IMR-90 (cell line): ENCODE data around the gene TMEM30A. TPM values are rescaled to one million over a fixed set of nuclear protein-coding genes. Genes with fewer than 3 reads are reported as not detected.

Experiments
- ATAC-seq: fragments of 200-7000 bp; cut with Tn5 transposase; 2 replicates; pipeline ENCODE4 v1.9.1; 2020; ENCODE audit warnings: low read depth, mild to moderate bottlenecking, moderate library complexity
- BruUV-seq: library from RNA; stranded (reverse); fragments of 400-500 nt; replicated peaks from 2 replicates; lab custom pipeline; 2021; lab: Mats Ljungman, UMichigan
- CTCF ChIA-PET: fragments of 300-600 bp; formaldehyde crosslinking; extraction: SDS; loops from one replicate; lab custom pipeline; 2021; ENCODE audit warnings: antibody characterized with exemption; lab: Yijun Ruan, JAX
- POLR2A ChIA-PET: fragments of 300-600 bp; sonication (Branson Sonifier 250); formaldehyde crosslinking; loops from one replicate; lab custom pipeline; 2022; ENCODE audit warnings: antibody characterized with exemption; ENCODE audit not compliant: unreplicated experiment; lab: Charles Lee
- DNase-seq: peaks from one replicate; pipeline ENCODE4 v3.0.0; 2013
- H2AFZ ChIP-seq: replicated peaks from 2 replicates; pipeline ENCODE3; 2013; ENCODE audit warnings: low read length, mild to moderate bottlenecking; ENCODE audit not compliant: poor library complexity
- H2AK5ac ChIP-seq: 2 replicates; pipeline ENCODE4 v1.6.1; 2013; ENCODE audit warnings: low read depth, low read length, inconsistent platforms
- H2AK9ac ChIP-seq: replicated peaks from 2 replicates; pipeline ENCODE3; 2013; ENCODE audit warnings: mild to moderate bottlenecking, low read depth, low read length, moderate library complexity; ENCODE audit not compliant: poor library complexity
- H2BK120ac ChIP-seq: 2 replicates; pipeline ENCODE4 v1.6.1; 2013; ENCODE audit warnings: low read depth, low read length, inconsistent platforms
- H2BK15ac ChIP-seq: 3 replicates; pipeline ENCODE4 v1.6.1; 2013; ENCODE audit warnings: low read depth, low read length, inconsistent platforms
- H2BK20ac ChIP-seq: 2 replicates; pipeline ENCODE4 v1.6.1; 2013; ENCODE audit warnings: low read depth, mild to moderate bottlenecking, inconsistent platforms, low read length, moderate library complexity
- H2BK5ac ChIP-seq: 2 replicates; pipeline ENCODE4 v1.6.1; 2013; ENCODE audit warnings: mild to moderate bottlenecking, low read depth, low read length, inconsistent platforms; ENCODE audit not compliant: poor library complexity, severe bottlenecking
- H3K14ac ChIP-seq: replicated peaks from 2 replicates; pipeline ENCODE4 v1.6.1; 2013; ENCODE audit warnings: low read depth, low read length, inconsistent platforms
- H3K18ac ChIP-seq: 2 replicates; pipeline ENCODE4 v1.6.1; 2013; ENCODE audit warnings: low read depth, low read length, control low read depth
- H3K23ac ChIP-seq: 2 replicates; pipeline ENCODE4 v1.6.1; 2013; ENCODE audit warnings: low read depth, low read length, inconsistent platforms
- H3K27ac ChIP-seq: 2 replicates; pipeline ENCODE4 v1.5.1; 2013; ENCODE audit warnings: mild to moderate bottlenecking, control low read depth, low read length; ENCODE audit not compliant: insufficient read depth
- H3K27me3 ChIP-seq: 2 replicates; pipeline ENCODE4 v1.6.1; 2013; ENCODE audit warnings: low read length; ENCODE audit not compliant: control insufficient read depth, insufficient read depth
- H3K36me3 ChIP-seq: 2 replicates; pipeline ENCODE4 v1.6.1; 2013; ENCODE audit warnings: low read length, mixed read lengths; ENCODE audit not compliant: control insufficient read depth, insufficient read depth
- H3K4ac ChIP-seq: 2 replicates; pipeline ENCODE4 v1.6.1; 2013; ENCODE audit warnings: low read depth, low read length, inconsistent platforms
- H3K4me1 ChIP-seq: 2 replicates; pipeline ENCODE4 v1.6.1; 2013; ENCODE audit warnings: low read length, mixed read lengths; ENCODE audit not compliant: control insufficient read depth, insufficient read depth
- H3K4me2 ChIP-seq: 2 replicates; pipeline ENCODE4 v1.6.1; 2013; ENCODE audit warnings: low read depth, mild to moderate bottlenecking, control low read depth, low read length, moderate library complexity
- H3K4me3 ChIP-seq: 2 replicates; pipeline ENCODE4 v1.5.1; 2013; ENCODE audit warnings: low read depth, mild to moderate bottlenecking, control low read depth, low read length, moderate library complexity; ENCODE audit not compliant: insufficient read depth
- H3K56ac ChIP-seq: 2 replicates; pipeline ENCODE4 v1.6.1; 2013; ENCODE audit warnings: low read length, inconsistent platforms; ENCODE audit not compliant: insufficient read depth; ENCODE audit errors: extremely low read depth
- H3K79me1 ChIP-seq, 2 experiments: 2 replicates each; pipeline ENCODE4 v1.6.1; 2013; ENCODE audit warnings: low read length in 2 of 2, inconsistent platforms in 1 of 2, low read depth in 1 of 2
- H3K9ac ChIP-seq: 2 replicates; pipeline ENCODE4 v1.6.1; 2013; ENCODE audit warnings: low read depth, low read length, control low read depth
- H3K9me1 ChIP-seq: 2 replicates; pipeline ENCODE4 v1.6.1; 2013; ENCODE audit warnings: low read length, inconsistent platforms; ENCODE audit not compliant: insufficient read depth
- H3K9me3 ChIP-seq: 2 replicates; pipeline ENCODE4 v1.6.1; 2013; ENCODE audit warnings: low read length; ENCODE audit not compliant: control insufficient read depth, insufficient read depth
- H4K20me1 ChIP-seq: 2 replicates; pipeline ENCODE4 v1.6.1; 2013; ENCODE audit warnings: low read length, inconsistent platforms; ENCODE audit not compliant: insufficient read depth
- H4K5ac ChIP-seq: 2 replicates; pipeline ENCODE4 v1.6.1; 2013; ENCODE audit warnings: mild to moderate bottlenecking, low read depth, low read length, control low read depth
- H4K8ac ChIP-seq, 2 experiments: 2 replicates each; pipeline ENCODE4 v1.6.1; 2013; ENCODE audit warnings: low read depth in 2 of 2, low read length in 2 of 2, control low read depth in 1 of 2, inconsistent platforms in 1 of 2
- H4K91ac ChIP-seq: 2 replicates; pipeline ENCODE4 v1.6.1; 2013; ENCODE audit warnings: low read depth, low read length, inconsistent platforms; ENCODE audit not compliant: insufficient read depth
- BHLHE40 ChIP-seq: fragments of 150-350 bp; IDR thresholded peaks from 2 replicates; pipeline ENCODE4 v1.6.1; 2016; ENCODE audit warnings: mild to moderate bottlenecking, low read depth, low read length
- CEBPB ChIP-seq: IDR thresholded peaks from 2 replicates; pipeline ENCODE4 v1.6.1; 2012; ENCODE audit warnings: low read depth, low read length, improper control_type of control experiment
- CTCF ChIP-seq: conservative IDR thresholded peaks from 2 replicates; pipeline ENCODE4 v1.5.1; 2012; ENCODE audit warnings: mild to moderate bottlenecking, low read depth, low read length, improper control_type of control experiment
- ELK1 ChIP-seq: fragments of 150-350 bp; IDR thresholded peaks from 2 replicates; pipeline ENCODE4 v1.6.1; 2016; ENCODE audit warnings: low read depth, mild to moderate bottlenecking, low read length, moderate library complexity, borderline replicate concordance
- MAFK ChIP-seq: IDR thresholded peaks from 2 replicates; pipeline ENCODE4 v1.6.1; 2012; ENCODE audit warnings: low read depth, low read length, improper control_type of control experiment
- MAZ ChIP-seq: IDR thresholded peaks from 2 replicates; pipeline ENCODE4 v1.6.1; 2012; ENCODE audit warnings: low read depth, mild to moderate bottlenecking, low read length, improper control_type of control experiment, moderate library complexity, borderline replicate concordance
- MXI1 ChIP-seq: IDR thresholded peaks from 2 replicates; pipeline ENCODE4 v1.6.1; 2012; ENCODE audit warnings: low read depth, mild to moderate bottlenecking, low read length, moderate library complexity, borderline replicate concordance
- NFE2L2 ChIP-seq: fragments of 150-350 bp; IDR thresholded peaks from 2 replicates; pipeline ENCODE4 v1.6.1; 2016; ENCODE audit warnings: low read depth, mild to moderate bottlenecking, low read length
- POLR2A ChIP-seq: IDR thresholded peaks from 2 replicates; pipeline ENCODE4 v1.6.1; 2012; ENCODE audit warnings: mild to moderate bottlenecking, low read depth, low read length
- RAD21 ChIP-seq: IDR thresholded peaks from 2 replicates; pipeline ENCODE4 v1.6.1; 2012; ENCODE audit warnings: low read length, improper control_type of control experiment
- RFX5 ChIP-seq: IDR thresholded peaks from 2 replicates; pipeline ENCODE4 v1.8.0; 2012; ENCODE audit warnings: low read depth, mild to moderate bottlenecking, low read length, moderate library complexity
- SMC3 ChIP-seq: fragments of 150-350 bp; IDR thresholded peaks from 2 replicates; pipeline ENCODE4 v1.6.1; 2016; ENCODE audit warnings: low read depth, mild to moderate bottlenecking, antibody characterized with exemption, low read length, moderate library complexity
- USF2 ChIP-seq: fragments of 150-350 bp; IDR thresholded peaks from 2 replicates; pipeline ENCODE4 v1.6.1; 2017; ENCODE audit warnings: mild to moderate bottlenecking, antibody characterized with exemption, low read length, low read depth
- WGBS, 2 experiments: methylation state at CpG; one replicate each; pipeline versions ENCODE4 v1.1.5 to v1.1.7; 2013; ENCODE audit warnings: missing lambda C conversion rate in 2 of 2; ENCODE audit not compliant: insufficient read length in 1 of 2; ENCODE audit errors: extremely low coverage in 2 of 2; 5-methylcytosine and 5-hydroxymethylcytosine counted together
- dilution Hi-C: fragments of 300-500 bp; cut with HindIII; formaldehyde crosslinking; loops from one replicate; pipeline ENCODE4 v1.14.3; 2018; ENCODE audit warnings: low sequenced_read_pairs; ENCODE audit not compliant: unreplicated experiment
- in situ Hi-C: fragments of 300-500 bp; cut with MboI; formaldehyde crosslinking; loops from 3 replicates; pipeline ENCODE4 v1.14.3; 2019; ENCODE audit warnings: low sequenced_read_pairs, inconsistent platforms, mixed read lengths
- intact Hi-C: fragments of 100-400 bp; cut with micrococcal nuclease; formaldehyde crosslinking; loops from 2 replicates; pipeline ENCODE4 v1.10.0; 2022
- polyA plus RNA-seq, 3 experiments: library from polyadenylated mRNA; depleted of rRNA; stranded (reverse); fragments of >200 nt; gene quantifications; 2 replicates each; pipeline ENCODE4 v1.2.3, GENCODE V29; 2012; ENCODE audit warnings: low replicate concordance in 1 of 3
- total RNA-seq: library from RNA; depleted of rRNA; stranded (reverse); fragments of >200 nt; gene quantifications from 2 replicates; pipeline ENCODE4 v1.2.3, GENCODE V29; 2012

The TMEM30A gene
- total and polyA plus RNA-seq, 2 of the 4 experiments (the other 2 are of a cell fraction): 48.5 to 111 TPM

GRCh38 chr6:75302280-75302679, 17.7 kb upstream of the TMEM30A start:
- Histone ChIP-seq H3K18ac (no peak overlapping the region), H3K4me1 (peaks cover 4% of the 10 kb centered on the region; the same call in 1 of the 2 replicates), H3K27me3 (no peaks in the 10 kb centered on the region), H3K4me2 (no peak overlapping the region), H2AK5ac (no peak overlapping the region), H2BK5ac (no peak overlapping the region), H2AK9ac (no peak overlapping the region), H3K23ac (no peak overlapping the region), H3K56ac (no peak overlapping the region), H4K8ac (no peak overlapping the region), H3K9me3 (peaks cover 2% of the 10 kb centered on the region; the same call in 1 of the 2 replicates), H3K9me1 (no peaks in the 10 kb centered on the region), H2BK120ac (no peak overlapping the region), H4K5ac (no peak overlapping the region), H4K91ac (no peak overlapping the region), H3K36me3 (no peaks in the 10 kb centered on the region), H2BK15ac (no peak overlapping the region), H3K79me1 (no peaks in the 10 kb centered on the region), H2AFZ (no peak overlapping the region), H3K4ac (no peak overlapping the region), H3K4me3 (no peak overlapping the region), H3K9ac (no peak overlapping the region), H3K27ac (no peak overlapping the region), H2BK20ac (no peak overlapping the region), H4K20me1 (no peaks in the 10 kb centered on the region), H3K14ac (no peak overlapping the region)
- POLR2A ChIA-PET: no interaction called here
- ATAC-seq (no peak), DNase-seq (no peak)
- intact Hi-C loops: no loop called here
- CTCF ChIA-PET: no interaction called here
- 100% methylated on average over 1 of the region's 3 CpGs; no CpG with 5 or more reads in 1 of the 2 experiments for WGBS, 2 experiments
- BruUV-seq: no TSS peak
- in situ Hi-C loops: no loop called here
- TF ChIP-seq BHLHE40 (no peak), MAFK (no peak), MXI1 (no peak), CTCF (no peak), SMC3 (no peak), NFE2L2 (no peak), MAZ (no peak), RFX5 (no peak), RAD21 (no peak), USF2 (no peak), CEBPB (no peak), ELK1 (no peak), POLR2A (no peak)
- dilution Hi-C loops: no loop called here
